Esophagus squamous epithelium (tissue), 4 donors: Measurements from ENCODE around the gene TIPARP.

Experiments used
- POLR2A ChIP-seq, 4 donors: fragments of 450-650 bp; IDR thresholded peaks; one replicate each; pipeline ENCODE4 v1.6.1; 2017; ENCODE audit warnings: antibody characterized with exemption in 4 of 4, mild to moderate bottlenecking in 4 of 4, moderate library complexity in 3 of 4
- TF ChIP-seq, protein P1 (sequence below), 6 experiments: fragments of 450-650 bp in 4 of 6; fragments of 200-600 bp in 2 of 6; sonication (generic) in 2 of 6; IDR thresholded peaks; one replicate each; pipeline ENCODE4 v1.5.1; 2016 to 2019; ENCODE audit warnings: antibody characterized with exemption in 6 of 6, mild to moderate bottlenecking in 4 of 6, moderate library complexity in 4 of 6

DNA sequence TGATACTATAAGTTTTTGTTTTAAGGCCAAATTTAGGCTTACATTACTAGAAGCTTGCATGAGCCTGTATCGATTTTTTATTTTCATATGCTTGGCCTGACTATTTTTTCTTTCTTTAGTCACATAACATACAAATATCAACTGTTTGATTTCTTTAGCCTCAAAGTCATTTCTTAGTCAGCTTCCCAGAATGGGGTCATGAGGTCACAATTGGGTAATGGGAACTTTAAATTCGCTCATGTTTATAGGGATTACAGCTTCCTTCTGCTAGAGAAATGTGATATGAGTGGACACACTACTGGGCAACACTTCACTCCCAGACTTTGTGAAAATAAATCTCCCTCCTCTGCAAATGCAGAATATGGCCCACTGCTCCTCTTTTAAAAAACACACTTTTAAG is 9.1 kb upstream of the TIPARP start:
- TF ChIP-seq, protein P1, sequence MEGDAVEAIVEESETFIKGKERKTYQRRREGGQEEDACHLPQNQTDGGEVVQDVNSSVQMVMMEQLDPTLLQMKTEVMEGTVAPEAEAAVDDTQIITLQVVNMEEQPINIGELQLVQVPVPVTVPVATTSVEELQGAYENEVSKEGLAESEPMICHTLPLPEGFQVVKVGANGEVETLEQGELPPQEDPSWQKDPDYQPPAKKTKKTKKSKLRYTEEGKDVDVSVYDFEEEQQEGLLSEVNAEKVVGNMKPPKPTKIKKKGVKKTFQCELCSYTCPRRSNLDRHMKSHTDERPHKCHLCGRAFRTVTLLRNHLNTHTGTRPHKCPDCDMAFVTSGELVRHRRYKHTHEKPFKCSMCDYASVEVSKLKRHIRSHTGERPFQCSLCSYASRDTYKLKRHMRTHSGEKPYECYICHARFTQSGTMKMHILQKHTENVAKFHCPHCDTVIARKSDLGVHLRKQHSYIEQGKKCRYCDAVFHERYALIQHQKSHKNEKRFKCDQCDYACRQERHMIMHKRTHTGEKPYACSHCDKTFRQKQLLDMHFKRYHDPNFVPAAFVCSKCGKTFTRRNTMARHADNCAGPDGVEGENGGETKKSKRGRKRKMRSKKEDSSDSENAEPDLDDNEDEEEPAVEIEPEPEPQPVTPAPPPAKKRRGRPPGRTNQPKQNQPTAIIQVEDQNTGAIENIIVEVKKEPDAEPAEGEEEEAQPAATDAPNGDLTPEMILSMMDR (IDR thresholded peaks at IDR 0.05), result no peak
- no peak for TF ChIP-seq POLR2A (IDR thresholded peaks at IDR 0.05)
